ENCODE data around the gene MARCHF3.
"Not testable (repeated sequence)": the region's sequence is repeated elsewhere in the genome, so short reads cannot be mapped to it uniquely, and the experiment has no call there.

Gene MARCHF3

DNA sequence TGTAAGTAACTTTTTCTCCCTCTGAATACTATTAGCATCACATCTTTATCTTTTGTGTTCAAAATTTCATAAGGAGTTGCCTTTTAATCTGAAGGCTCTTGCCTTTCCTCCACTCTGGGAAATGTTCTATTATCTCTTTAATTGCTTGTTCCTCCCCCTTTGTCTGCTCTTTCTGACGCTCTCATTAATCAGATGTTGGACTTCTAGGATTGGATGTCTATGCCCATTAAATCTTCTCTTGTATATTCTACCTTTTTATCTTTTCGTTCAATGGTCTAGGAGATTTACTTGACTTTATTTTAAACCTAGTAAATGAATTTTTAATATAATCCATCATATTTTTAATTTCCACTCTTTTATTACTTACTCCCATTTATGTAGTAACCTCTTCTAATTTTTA is 76.7 kb downstream of the MARCHF3 start:
- DNase-seq (ENCODE audit: low read depth): no peak

DNA sequence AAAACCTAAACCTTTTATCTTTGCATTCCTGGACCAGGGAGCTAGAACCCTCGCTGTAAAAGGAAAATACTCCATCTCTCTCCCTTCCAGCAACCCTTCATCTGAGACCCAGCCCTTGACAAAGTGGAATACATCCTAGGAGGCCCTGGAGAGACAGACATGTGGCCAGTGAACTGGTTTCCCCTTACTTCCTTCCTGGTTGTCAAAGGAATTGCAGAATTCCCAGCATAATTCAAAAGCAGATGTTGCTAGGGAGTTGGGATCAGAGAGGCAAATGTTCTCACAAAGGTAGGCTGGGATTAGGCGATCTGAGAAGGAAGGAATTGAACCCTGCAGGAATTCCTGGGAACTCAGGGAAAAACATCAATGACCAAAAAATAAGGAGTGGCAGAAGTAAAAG is 80.9 kb downstream of the MARCHF3 start:
- no peak for DNase-seq (ENCODE audit: low read depth)

DNA sequence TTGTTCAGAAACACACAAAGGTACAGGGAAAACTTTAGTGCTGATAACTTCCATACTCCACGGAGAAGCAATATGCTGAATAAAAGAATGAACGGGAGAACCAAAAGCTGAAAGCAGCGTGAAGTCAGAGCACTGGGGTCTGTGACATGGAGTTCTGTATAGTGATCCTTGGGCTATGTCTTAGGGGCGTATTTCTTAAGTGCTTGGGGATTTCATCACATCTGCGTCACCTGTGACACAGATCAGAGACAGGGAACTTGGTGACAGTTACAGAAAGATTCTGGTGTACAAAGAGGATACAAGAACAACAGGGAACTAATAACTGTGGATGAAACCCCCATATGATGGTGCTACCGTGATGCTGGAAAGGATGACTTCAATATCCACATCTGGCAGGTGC is 81.9 kb downstream of the MARCHF3 start:
- no peak for DNase-seq (ENCODE audit: low read depth)

DNA sequence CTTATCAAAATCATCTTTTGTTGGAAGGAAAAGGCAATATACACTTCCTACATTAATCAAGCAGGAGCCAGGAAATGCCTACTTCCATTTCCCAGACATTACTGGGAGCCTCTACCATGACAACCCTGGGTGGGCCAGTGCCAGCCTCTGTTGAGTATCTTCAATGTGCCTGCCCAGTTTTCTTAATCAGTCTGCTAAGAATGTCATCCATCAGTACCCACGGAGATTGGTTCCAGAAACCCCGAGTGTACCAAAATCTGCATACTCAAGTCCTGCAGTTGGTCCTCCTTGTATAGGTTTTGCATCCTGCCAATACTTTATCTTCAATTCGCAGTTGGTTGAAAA is 82.4 kb downstream of the MARCHF3 start:
- DNase-seq (ENCODE audit: low read depth): no peak

DNA sequence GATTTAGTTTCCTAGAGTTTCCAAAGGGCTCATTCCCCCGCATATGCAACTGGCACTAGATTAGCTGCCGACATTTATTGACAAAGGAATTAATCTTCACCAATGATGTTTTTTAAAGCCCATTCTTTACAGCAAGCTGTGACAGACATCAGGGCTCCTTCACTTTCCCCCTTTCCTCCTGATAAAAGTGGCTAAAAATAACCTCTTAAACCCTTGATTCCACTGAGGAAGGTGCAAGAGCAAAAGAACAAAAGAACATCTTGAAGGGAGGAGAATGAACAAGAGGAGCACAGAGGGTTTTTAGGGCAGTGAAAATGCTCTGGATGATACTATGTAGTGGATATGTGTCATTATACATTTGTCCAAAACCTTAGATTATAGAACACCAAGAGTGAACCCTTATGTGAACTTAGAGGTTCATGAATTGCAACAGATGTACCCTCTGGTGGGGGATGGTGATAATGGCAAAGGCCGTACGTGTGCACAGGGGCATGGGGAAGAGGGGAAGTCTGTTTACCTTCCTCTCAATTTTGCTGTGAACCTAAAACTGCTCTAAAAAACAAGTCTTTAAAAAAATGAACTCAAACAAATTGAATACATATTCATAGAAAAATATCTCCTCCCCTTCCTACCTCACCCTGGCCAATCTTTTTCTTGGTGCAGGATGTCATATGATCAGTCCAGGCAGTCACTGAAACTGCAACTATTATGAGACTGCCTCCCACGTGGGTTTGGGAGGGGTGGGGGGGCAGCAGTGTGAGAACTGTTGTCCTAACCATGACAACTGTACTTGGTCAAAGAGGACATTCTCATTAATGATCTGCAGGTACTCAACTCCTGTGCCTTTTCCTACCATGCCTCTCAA is 83.0 kb downstream of the MARCHF3 start:
- no peak for DNase-seq (ENCODE audit: low read depth)

DNA sequence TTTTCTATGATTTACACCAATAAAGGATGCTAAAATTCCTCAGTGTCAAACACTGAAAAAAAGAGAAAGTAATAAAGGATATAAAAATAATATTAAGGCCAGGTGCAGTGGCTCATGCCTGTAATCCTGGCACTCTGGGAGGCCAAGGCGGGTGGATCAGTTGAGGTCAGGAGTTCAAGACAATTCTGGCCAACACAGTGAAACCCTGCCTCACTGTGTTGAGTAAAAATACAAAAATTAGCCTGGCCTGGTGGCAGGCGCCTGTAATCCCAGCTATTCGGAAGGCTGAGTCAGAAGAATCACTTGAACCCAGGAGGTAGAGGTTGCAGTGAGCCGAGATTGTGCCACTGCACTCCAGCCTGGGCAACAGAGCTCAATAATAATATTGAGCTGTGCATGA is 87.5 kb downstream of the MARCHF3 start:
- DNase-seq (ENCODE audit: low read depth): not testable (repeated sequence)

DNA sequence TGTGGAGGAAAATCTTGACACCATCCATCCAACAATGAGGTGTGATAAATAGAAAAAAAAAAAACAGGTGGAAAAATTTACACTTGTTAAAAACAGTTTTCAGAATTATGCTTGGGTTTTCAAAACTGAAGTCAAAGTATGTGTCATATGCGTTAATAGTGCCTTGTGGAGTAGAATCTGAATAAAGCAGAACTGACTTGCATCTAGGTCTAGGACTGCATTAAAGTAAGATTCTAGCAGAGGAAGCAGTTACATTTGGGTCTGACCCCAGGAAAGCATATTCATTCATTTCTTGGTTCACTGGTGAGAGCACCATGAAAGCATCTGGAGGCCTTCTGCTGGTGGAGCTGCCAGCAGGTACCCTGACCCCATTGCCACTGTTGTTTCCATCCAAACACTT is 89.0 kb downstream of the MARCHF3 start:
- DNase-seq (ENCODE audit: low read depth): no peak

DNA sequence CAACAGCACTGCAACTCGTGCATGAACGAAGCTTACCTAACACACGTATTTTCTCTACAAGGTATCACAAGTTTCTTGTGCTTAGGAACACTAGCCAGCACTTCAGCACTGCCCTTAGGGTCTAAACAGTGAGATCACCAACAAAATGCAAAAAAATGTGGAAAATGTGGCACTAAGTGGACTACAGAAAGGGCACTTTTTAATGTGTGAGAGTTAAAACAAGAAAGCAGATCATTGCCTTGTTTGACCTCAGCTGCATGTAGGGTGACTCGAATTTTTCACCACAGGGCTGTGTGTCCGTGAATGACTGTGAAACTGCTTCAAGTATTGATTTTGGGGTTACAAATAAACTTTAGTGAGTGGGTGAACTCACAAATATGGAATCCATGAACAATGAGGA is 90.5 kb downstream of the MARCHF3 start:
- DNase-seq (ENCODE audit: low read depth): no peak

DNA sequence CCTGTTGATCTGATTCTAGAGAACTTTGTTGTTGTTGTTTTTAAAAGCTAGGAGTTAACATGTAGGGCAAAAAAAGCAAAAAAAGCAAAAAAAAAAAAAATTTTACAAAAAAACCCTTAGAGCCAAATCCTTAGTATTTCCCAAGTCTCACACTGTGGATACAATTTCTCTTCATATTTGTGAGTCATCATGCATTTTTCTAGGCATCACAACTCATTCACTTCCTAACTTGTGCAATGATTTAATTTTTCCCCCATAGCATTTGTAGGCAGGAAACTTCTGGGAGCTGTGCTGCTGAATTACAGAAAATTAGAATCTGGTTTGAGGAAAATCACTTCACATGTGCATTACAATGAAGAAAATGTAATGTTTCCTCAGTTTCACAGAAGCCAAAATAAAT is 91.9 kb downstream of the MARCHF3 start:
- DNase-seq (ENCODE audit: low read depth): peak; percentile 56

DNA sequence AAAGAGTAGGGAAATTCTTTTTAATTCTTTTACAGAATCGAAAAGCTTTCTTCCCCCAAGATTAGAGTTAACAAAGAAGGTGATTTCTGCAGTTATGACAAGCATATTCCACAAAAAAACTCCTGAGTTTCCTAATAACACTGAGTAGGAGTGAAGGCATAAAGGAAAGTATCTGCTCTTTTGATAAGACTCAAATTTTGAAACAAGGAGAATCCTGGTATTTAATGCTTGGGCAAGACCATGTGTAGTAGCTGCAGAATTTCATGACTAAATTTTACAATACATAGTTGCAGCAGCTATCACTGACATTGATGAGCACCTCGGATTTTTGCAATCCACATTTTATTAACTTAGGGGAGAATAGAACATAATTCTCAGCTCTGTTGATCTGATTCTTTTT is 92.6 kb downstream of the MARCHF3 start:
- DNase-seq (ENCODE audit: low read depth): no peak

DNA sequence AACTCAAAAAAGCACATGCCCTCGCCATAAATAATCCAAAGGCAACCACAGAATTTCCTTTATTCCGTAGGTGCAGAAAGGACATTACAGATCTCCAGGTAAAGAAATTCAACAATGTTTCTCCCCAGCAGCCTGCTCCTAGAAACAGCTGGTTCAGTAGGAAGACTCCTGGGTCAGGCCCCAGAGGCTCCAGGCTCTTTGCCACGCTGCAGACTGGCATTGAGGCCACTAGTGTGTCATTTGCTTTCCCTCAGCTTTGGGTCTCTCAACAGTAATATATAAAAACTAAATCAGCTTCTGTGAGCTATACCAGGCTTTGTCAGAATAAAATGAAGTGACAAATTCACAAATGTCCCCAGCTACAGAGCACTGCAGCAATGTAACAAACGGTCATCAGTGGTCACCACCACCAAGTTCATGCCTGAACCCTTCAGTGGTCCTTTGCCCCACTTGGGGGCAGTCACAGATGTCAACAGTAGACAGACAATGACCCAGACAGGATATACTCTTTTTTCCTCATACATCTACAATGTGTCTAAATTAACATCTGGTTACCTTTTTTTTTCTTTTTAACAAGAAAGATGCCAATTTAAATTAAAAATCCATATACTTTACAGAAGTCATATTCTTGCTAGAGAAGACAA is 93.5 kb downstream of the MARCHF3 start:
- DNase-seq (ENCODE audit: low read depth): no peak

DNA sequence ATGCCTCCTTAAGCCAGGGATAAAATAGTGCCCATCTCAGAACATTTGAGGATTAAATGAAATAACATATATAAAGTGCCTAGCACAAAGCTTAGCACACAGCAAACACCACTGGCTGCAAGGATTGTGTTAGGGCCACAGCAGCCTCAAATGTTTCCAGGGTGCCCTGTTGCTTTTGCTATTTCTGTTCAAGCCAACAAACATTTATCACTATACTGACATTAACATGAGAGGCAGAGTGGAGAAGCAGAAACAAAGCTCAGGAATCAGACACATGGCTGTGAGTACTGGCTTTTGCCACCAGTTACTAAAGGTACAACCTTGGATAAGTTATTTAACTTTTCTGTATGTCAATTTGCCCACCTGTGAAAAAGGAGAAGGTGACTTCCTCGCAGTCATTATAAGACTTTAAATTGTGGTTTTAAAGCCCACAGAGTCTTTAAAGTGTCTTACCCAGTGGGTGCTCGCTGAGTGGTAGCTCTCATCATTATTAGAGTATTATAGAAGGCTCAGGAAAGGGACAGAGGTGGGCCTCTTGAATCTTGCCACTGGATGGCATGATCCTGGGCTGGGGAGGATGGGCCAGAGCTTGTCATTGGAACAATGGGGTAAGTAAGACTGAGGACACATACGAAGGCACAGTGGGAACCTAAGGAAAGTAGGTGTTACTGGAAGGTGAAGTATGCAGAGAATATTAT is 98.2 kb downstream of the MARCHF3 start:
- no peak for DNase-seq (ENCODE audit: low read depth)

DNA sequence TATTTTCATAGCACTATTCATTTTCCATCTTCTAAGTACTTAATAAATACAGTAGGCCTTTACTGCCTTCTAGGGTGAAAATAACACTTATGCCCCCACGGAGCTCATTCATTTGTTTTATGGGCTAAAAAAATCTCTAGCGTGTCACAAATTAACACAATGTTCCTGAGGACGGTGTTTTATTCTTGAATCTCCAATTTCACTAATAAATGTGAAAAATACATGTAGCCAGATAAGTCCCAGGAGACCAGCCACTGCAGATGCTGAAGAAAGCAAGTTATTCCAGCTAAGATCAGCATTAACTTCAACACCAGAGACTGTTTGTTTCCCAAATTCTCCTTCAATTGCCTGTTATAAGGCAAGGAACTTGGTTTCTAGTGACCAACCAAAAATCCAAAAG is 102.3 kb downstream of the MARCHF3 start:
- no peak for DNase-seq (ENCODE audit: low read depth)

DNA sequence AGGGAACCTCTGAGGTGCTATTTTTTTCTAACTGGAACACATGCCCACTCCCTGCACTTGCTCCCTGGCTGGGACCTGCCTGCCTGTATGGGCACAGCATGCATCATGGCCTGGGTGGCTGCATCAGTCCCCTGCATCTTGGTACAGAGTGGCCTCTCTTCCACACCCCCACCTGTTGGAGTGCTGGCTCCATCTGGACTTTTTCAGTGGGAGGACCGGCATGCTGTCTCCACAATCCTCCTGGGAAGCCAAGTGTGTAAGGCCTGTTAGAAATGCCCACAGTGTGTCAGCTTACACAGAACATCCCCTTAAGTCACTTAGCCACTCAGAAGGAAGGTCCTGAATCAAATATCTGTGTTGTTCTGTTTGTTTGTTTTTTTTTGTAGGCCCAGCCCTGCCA is 102.9 kb downstream of the MARCHF3 start:
- no peak for DNase-seq (ENCODE audit: low read depth)

DNA sequence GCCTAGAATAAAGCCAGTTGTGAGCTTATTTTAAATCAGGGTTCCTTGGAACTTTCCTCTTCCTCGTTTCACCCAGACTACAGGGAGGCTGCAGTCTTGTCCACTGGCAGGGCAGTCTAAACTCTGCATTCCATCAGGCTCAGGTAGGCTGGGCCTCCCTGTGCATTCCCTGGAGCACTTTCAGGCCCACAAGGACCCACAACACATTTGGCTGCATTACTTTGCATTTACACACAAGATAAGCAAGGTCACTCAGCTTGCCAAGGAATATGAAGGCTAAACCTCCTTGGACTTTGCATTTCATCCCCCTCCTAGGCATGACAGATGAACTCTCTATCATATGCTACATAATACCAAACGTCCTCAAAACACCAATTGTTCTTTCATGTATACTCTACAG is 104.2 kb downstream of the MARCHF3 start:
- DNase-seq (ENCODE audit: low read depth): no peak

DNA sequence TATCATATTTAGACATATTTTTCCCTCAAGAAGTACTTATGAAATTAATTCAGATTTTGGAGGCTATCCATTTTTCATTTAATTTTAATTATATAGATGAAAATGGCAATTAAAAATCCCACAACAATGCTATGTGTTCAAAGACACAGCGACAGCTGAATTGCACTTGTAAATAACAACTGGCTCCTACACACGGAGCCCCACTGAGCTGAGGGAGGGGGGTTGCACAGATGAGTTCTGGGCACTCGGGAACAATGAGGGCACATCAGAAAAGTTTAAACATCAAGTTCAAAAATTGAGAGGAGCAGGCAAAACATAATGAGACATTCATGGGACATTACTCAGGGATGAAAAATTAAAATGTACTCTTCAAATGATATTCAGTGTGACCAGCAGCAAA is 104.9 kb downstream of the MARCHF3 start:
- no peak for DNase-seq (ENCODE audit: low read depth)

DNA sequence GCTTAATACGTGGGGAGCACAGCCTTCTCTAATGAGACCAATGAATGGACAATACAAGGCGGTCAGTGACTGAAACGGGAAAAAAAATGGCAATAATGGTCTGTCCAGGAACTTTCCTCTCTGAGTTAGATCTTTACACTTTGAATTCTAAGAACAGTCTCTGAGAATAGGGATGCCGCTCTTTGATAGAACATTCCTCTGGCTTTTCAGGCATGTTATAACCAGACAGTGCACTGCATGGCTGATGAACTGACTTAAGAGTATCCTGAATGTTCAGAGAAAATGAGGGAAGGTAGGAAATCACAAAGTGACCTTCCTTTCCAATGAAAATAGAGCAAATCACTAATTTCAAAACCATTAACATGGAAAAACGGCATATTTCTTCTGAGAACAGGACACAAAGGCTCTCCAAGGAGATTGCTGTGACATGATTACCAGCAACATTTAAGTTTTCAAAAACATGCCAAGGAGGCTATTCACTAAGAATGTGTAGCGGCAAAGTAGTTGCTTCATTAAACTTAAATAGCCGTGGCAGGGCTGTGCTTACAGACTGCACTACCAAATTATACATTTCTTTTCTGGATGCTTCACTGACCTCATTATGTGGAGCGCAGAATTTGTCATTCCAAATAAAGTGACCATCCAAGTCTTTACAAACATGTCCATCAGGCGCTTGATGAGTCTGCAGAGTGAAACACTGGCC is 105.9 kb downstream of the MARCHF3 start:
- no peak for DNase-seq (ENCODE audit: low read depth)

DNA sequence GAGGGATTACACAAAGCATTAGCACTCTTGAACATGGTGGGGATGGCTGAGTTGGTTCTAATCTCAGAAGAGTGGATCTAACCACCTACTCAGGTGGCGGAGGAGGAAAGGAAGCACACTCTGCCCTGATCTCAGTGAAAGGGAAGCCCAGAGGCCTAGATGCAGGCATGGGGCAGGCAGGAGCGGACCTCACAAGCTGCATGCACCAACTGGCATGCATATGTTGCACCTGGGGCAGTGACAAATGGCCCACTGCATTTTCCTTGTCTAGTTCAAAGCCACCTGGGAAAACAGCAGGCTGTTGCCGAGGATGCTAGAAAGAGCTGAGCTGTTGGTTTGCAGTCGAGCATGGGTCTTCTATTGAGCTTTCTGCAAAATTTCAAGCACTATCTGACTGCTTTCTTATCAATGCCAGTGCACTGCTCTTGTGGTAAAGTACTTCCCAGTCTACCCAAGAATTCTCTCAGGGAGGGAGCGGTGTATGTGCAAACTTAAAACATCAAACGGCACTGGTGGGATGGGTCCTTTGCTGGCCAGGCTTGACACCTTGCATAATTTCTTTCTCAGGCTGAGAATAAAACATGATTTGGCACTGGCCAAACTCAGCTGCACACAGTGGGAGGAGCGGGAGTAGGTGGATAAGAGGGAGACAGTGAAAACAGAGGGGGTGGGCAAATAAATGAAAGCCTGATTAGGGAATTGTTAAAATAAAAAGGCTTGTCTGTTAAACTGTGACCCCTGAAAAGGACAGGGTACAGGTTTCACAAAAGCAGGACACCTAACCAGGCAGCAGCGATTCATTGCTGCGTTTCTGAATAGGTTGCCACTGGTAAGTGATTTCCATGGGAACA is 108.9 kb downstream of the MARCHF3 start:
- no peak for DNase-seq (ENCODE audit: low read depth)

DNA sequence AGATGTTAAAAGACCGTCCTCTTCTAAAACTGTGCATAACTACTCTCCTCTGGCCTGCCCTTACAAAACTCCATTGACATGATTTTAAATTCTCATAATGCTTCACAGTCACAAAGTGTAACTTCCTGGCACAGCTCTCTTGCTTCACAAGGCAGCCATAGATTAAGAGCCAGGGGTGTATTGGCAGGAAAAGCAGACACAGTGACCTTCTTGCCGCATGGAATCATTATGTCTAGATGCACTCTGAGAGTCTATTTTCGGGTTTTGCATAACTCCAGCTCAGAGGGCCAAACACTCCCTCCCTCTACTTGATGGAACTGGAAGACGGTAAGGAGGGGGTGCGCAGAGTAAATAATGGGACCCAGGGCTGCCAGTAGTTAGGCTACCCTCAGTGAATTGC is 110.1 kb downstream of the MARCHF3 start:
- no peak for DNase-seq (ENCODE audit: low read depth)

DNA sequence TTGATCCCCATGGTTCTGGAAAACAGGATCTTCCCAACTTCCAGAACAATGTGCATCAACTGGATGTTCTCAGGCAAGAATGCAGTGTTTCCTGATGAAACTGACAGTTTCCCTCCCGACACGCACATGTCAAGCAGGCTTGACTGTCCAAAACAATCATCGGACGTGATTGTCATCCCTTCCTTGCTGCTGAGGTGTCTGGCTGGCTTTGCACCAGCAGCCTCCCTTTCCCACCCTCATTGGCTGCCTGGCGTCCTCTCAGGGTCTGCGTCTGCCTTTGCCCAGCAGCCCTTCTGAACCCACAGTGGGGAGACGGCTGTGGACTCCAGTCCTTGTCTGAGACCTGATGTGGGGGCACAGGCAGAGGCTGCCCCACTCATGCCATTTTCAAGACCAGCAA is 110.8 kb downstream of the MARCHF3 start:
- no peak for DNase-seq (ENCODE audit: low read depth)

DNA sequence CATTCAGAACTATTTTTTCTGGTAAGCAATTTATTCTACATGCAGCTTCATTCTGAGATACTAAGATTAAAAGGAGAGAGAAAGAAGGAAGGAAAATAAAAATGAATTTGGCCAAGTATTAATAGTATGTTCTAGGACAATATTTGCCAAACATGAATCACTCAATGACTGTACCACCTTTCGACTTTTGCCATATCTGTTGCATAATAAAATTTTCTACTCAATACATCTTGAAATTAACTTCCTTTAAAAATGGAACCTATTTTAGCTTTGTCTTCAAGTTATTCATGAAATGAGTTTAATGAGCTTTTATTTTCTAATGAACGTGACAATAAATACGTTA is 111.8 kb downstream of the MARCHF3 start:
- no peak for DNase-seq (ENCODE audit: low read depth)

Data from non-pigmented ciliary epithelial cell (primary cell).